H1 (cell line): Measurements from ENCODE around the gene MUC5B. TPM values are rescaled to one million over a fixed set of nuclear protein-coding genes. Genes with fewer than 3 reads are reported as not detected.

Experiments used
- CTCF ChIA-PET: fragments of 300-600 bp; sonication (Branson Sonifier 250); formaldehyde crosslinking; loops from one replicate; lab custom pipeline; 2021; ENCODE audit not compliant: partially characterized antibody; lab: Charles Lee
- POLR2A ChIA-PET: fragments of 300-600 bp; sonication (Branson Sonifier 250); formaldehyde crosslinking; loops from one replicate; lab custom pipeline; 2021; ENCODE audit warnings: inconsistent platforms; ENCODE audit not compliant: partially characterized antibody; lab: Charles Lee
- DNase-seq, 2 experiments: peaks; one replicate each; pipeline versions ENCODE4 v3.0.0 to v3.0.0-alpha.2; 2010 to 2022; ENCODE audit warnings: low spot score in 2 of 2, low read depth in 1 of 2, mixed read lengths in 1 of 2
- FAIRE-seq: peaks from 2 replicates; lab custom pipeline; 2011; peaks lifted over from hg19 to GRCh38; lab: Jason Lieb, UNC
- H2AFZ ChIP-seq: 2 replicates; pipeline ENCODE4 v1.8.1; 2012; ENCODE audit warnings: low read length, inconsistent platforms
- H2AK5ac ChIP-seq: 2 replicates; pipeline ENCODE4 v1.6.1; 2013; ENCODE audit warnings: low read depth, low read length
- H2BK120ac ChIP-seq: replicated peaks from 2 replicates; pipeline ENCODE3; 2013; ENCODE audit warnings: low read depth, low read length, inconsistent platforms
- H2BK12ac ChIP-seq: 2 replicates; pipeline ENCODE4 v1.6.1; 2013; ENCODE audit warnings: low read depth, low read length
- H2BK15ac ChIP-seq: 2 replicates; pipeline ENCODE4 v1.6.1; 2013; ENCODE audit warnings: low read length
- H2BK20ac ChIP-seq: 2 replicates; pipeline ENCODE4 v1.6.1; 2013; ENCODE audit warnings: low read length
- H2BK5ac ChIP-seq: 2 replicates; pipeline ENCODE4 v1.6.1; 2013; ENCODE audit warnings: low read depth, low read length
- H3K14ac ChIP-seq: 2 replicates; pipeline ENCODE4 v1.6.1; 2013; ENCODE audit warnings: inconsistent platforms; ENCODE audit not compliant: insufficient read length
- H3K18ac ChIP-seq: 2 replicates; pipeline ENCODE4 v1.6.1; 2013; ENCODE audit warnings: low read length; ENCODE audit errors: extremely low read depth
- H3K23ac ChIP-seq: 2 replicates; pipeline ENCODE4 v1.6.1; 2013; ENCODE audit warnings: inconsistent platforms; ENCODE audit not compliant: insufficient read length
- H3K23me2 ChIP-seq: 2 replicates; pipeline ENCODE4 v1.6.1; 2013; ENCODE audit warnings: low read depth, low read length
- H3K27ac ChIP-seq: 2 replicates; pipeline ENCODE4 v1.6.1; 2011; ENCODE audit warnings: low read depth, low read length, inconsistent platforms
- H3K27me3 ChIP-seq, 4 experiments: replicated peaks in 1 of 4; 1 replicate in 1 of 4; 2 replicates in 3 of 4; pipeline versions ENCODE4 v1.6.1 to v1.8.1; 2011 to 2013; ENCODE audit warnings: low read length in 3 of 4, mild to moderate bottlenecking in 3 of 4, inconsistent platforms in 2 of 4, mixed read lengths in 2 of 4, moderate library complexity in 1 of 4; ENCODE audit not compliant: control insufficient read depth in 3 of 4, insufficient read depth in 3 of 4; ENCODE audit errors: extremely low read depth in 1 of 4
- H3K36me3 ChIP-seq, 4 experiments: 2 replicates each; pipeline versions ENCODE4 v1.6.1 to v1.8.1; 2011 to 2013; ENCODE audit warnings: mild to moderate bottlenecking in 4 of 4, low read length in 3 of 4, moderate library complexity in 2 of 4, control low read depth in 1 of 4, inconsistent platforms in 1 of 4; ENCODE audit not compliant: insufficient read depth in 4 of 4, control insufficient read depth in 2 of 4
- H3K4ac ChIP-seq: replicated peaks from 2 replicates; pipeline ENCODE3; 2013; ENCODE audit warnings: low read length, low read depth, mixed read lengths, inconsistent platforms; ENCODE audit not compliant: insufficient read length
- H3K4me1 ChIP-seq, 4 experiments: replicated peaks in 1 of 4; 1 replicate in 1 of 4; 2 replicates in 3 of 4; pipeline versions ENCODE4 v1.6.1 to v1.8.1; 2011 to 2013; ENCODE audit warnings: low read length in 3 of 4, inconsistent platforms in 2 of 4, mixed read lengths in 1 of 4; ENCODE audit not compliant: insufficient read depth in 4 of 4, control insufficient read depth in 3 of 4
- H3K4me2 ChIP-seq, 2 experiments: 2 replicates each; pipeline versions ENCODE4 v1.6.1 to v1.8.1; 2011 to 2013; ENCODE audit warnings: low read depth in 2 of 2, low read length in 2 of 2, control low read depth in 1 of 2, inconsistent platforms in 1 of 2, mild to moderate bottlenecking in 1 of 2; ENCODE audit not compliant: insufficient read depth in 1 of 2
- H3K4me3 ChIP-seq, 4 experiments: fragments of 200-600, 300-600 bp in 1 of 4; sonication (generic), shearing (Covaris generic), sonication (Bioruptor Twin) in 1 of 4; 2 replicates each; pipeline versions ENCODE4 v1.5.1 to v1.8.1; 2011 to 2016; ENCODE audit warnings: low read length in 4 of 4, low read depth in 3 of 4, control low read depth in 2 of 4, inconsistent platforms in 2 of 4, mild to moderate bottlenecking in 2 of 4, mixed read lengths in 1 of 4, moderate library complexity in 1 of 4; ENCODE audit not compliant: insufficient read depth in 2 of 4; ENCODE audit errors: extremely low read depth in 1 of 4
- H3K56ac ChIP-seq: replicated peaks from 2 replicates; pipeline ENCODE3; 2013; ENCODE audit warnings: low read depth, mild to moderate bottlenecking, mixed read lengths, low read length, inconsistent platforms; ENCODE audit not compliant: insufficient read length
- H3K79me1 ChIP-seq: 2 replicates; pipeline ENCODE4 v1.6.1; 2013; ENCODE audit warnings: low read depth, low read length, control low read depth
- H3K79me2 ChIP-seq, 2 experiments: 2 replicates each; pipeline versions ENCODE4 v1.6.1 to v1.8.1; 2012 to 2013; ENCODE audit warnings: low read length in 2 of 2, mild to moderate bottlenecking in 2 of 2, inconsistent platforms in 1 of 2; ENCODE audit not compliant: insufficient read depth in 2 of 2, control insufficient read depth in 1 of 2
- H3K9ac ChIP-seq, 4 experiments: replicated peaks in 1 of 4; 1 replicate in 1 of 4; 2 replicates in 3 of 4; pipeline versions ENCODE4 v1.6.1 to v1.8.1; 2011 to 2013; ENCODE audit warnings: low read depth in 3 of 4, low read length in 3 of 4, control low read depth in 2 of 4, mild to moderate bottlenecking in 2 of 4, moderate library complexity in 2 of 4, inconsistent platforms in 1 of 4; ENCODE audit errors: extremely low read depth in 1 of 4
- H3K9me3 ChIP-seq, 2 experiments: 2 replicates each; pipeline versions ENCODE4 v1.6.1 to v1.8.1; 2012 to 2013; ENCODE audit warnings: mild to moderate bottlenecking in 2 of 2, moderate library complexity in 2 of 2, control low read depth in 1 of 2, inconsistent platforms in 1 of 2, low read depth in 1 of 2, low read length in 1 of 2, mixed read lengths in 1 of 2; ENCODE audit not compliant: insufficient read depth in 2 of 2
- H4K20me1 ChIP-seq, 2 experiments: replicated peaks in 1 of 2; 2 replicates each; pipeline versions ENCODE3 to v1.8.1; 2011 to 2013; ENCODE audit warnings: inconsistent platforms in 2 of 2, low read length in 2 of 2, mild to moderate bottlenecking in 1 of 2; ENCODE audit not compliant: insufficient read depth in 2 of 2, control insufficient read depth in 1 of 2
- H4K5ac ChIP-seq: 2 replicates; pipeline ENCODE4 v1.6.1; 2013; ENCODE audit warnings: low read length, low read depth, mixed read lengths, inconsistent platforms; ENCODE audit not compliant: insufficient read length
- H4K8ac ChIP-seq: 2 replicates; pipeline ENCODE4 v1.8.0; 2013; ENCODE audit warnings: mild to moderate bottlenecking, moderate library complexity, low read length, inconsistent platforms; ENCODE audit not compliant: insufficient read depth; ENCODE audit errors: extremely low read depth
- H4K91ac ChIP-seq: replicated peaks from 2 replicates; pipeline ENCODE3; 2013; ENCODE audit warnings: low read length, mixed read lengths, inconsistent platforms; ENCODE audit not compliant: insufficient read length
- BRCA1 ChIP-seq: IDR thresholded peaks from 2 replicates; pipeline ENCODE4 v1.6.1; 2012; ENCODE audit warnings: low read depth, low read length, improper control_type of control experiment
- CBX5 ChIP-seq: fragments of 300-800, 300-1000 bp; sonication (generic); IDR thresholded peaks from 2 replicates; pipeline ENCODE4 v1.7.1; 2016; ENCODE audit warnings: antibody characterized with exemption, low read length, low read depth
- CBX8 ChIP-seq: fragments of 300-800, 300-1000 bp; sonication (generic); IDR thresholded peaks from 2 replicates; pipeline ENCODE4 v1.7.1; 2016; ENCODE audit warnings: low read depth, low read length, borderline replicate concordance
- CEBPB ChIP-seq: IDR thresholded peaks from 2 replicates; pipeline ENCODE4 v1.6.1; 2012; ENCODE audit warnings: low read depth, low read length
- CHD1 ChIP-seq: IDR thresholded peaks from 2 replicates; pipeline ENCODE4 v1.6.1; 2012; ENCODE audit warnings: low read depth, low read length, improper control_type of control experiment
- CHD2 ChIP-seq: IDR thresholded peaks from 2 replicates; pipeline ENCODE4 v1.6.1; 2012; ENCODE audit warnings: low read length, improper control_type of control experiment
- GABPA ChIP-seq: IDR thresholded peaks from 2 replicates; pipeline ENCODE4 v1.6.1; 2011; ENCODE audit warnings: mild to moderate bottlenecking, low read length, moderate library complexity, borderline replicate concordance; ENCODE audit not compliant: insufficient read depth
- HDAC6 ChIP-seq: IDR thresholded peaks from one replicate; pipeline ENCODE4 v1.7.1; 2012; ENCODE audit warnings: low read depth, mild to moderate bottlenecking, inconsistent platforms, low read length, moderate library complexity
- KDM4A ChIP-seq: IDR thresholded peaks from one replicate; pipeline ENCODE4 v1.7.1; 2012; ENCODE audit warnings: low read depth, mild to moderate bottlenecking, moderate library complexity, low read length, inconsistent platforms; ENCODE audit not compliant: severe bottlenecking
- MAFK ChIP-seq: IDR thresholded peaks from 2 replicates; pipeline ENCODE4 v1.6.1; 2012; ENCODE audit warnings: low read depth, mild to moderate bottlenecking, improper control_type of control experiment, low read length
- PHF8 ChIP-seq: fragments of 200-600 bp; sonication (generic); conservative IDR thresholded peaks from 2 replicates; pipeline ENCODE4 v1.7.1; 2012; ENCODE audit warnings: low read depth, mild to moderate bottlenecking, inconsistent platforms, low read length, moderate library complexity
- SIRT6 ChIP-seq: IDR thresholded peaks from one replicate; pipeline ENCODE4 v1.7.1; 2012; ENCODE audit warnings: low read length, inconsistent platforms
- SRF ChIP-seq: IDR thresholded peaks from 2 replicates; pipeline ENCODE4 v1.6.1; 2011; ENCODE audit warnings: mild to moderate bottlenecking, low read depth, low read length, moderate library complexity
- TAF1 ChIP-seq: IDR thresholded peaks from 2 replicates; pipeline ENCODE4 v1.6.1; 2011; ENCODE audit warnings: mild to moderate bottlenecking, low read depth, low read length
- YY1 ChIP-seq: IDR thresholded peaks from 2 replicates; pipeline ENCODE4 v1.6.1; 2011; ENCODE audit warnings: low read depth, mild to moderate bottlenecking, low read length
- ZNF274 ChIP-seq: IDR thresholded peaks from 2 replicates; pipeline ENCODE4 v1.7.0; 2012; ENCODE audit warnings: low read length, borderline replicate concordance; ENCODE audit errors: extremely low read depth
- WGBS, 2 experiments: shearing (Covaris generic) in 1 of 2; methylation state at CpG; one replicate each; pipeline versions ENCODE4 v1.1.6 to v1.1.7; 2013 to 2015; ENCODE audit warnings: low lambda C conversion rate in 2 of 2, mixed read lengths in 2 of 2, inconsistent platforms in 1 of 2, low coverage in 1 of 2, missing lambda C conversion rate in 1 of 2; ENCODE audit not compliant: insufficient replicate concordance in 2 of 2, insufficient coverage in 1 of 2, insufficient read length in 1 of 2; ENCODE audit errors: extremely low coverage in 1 of 2, missing lambda C conversion rate in 1 of 2; 5-methylcytosine and 5-hydroxymethylcytosine counted together
- polyA plus RNA-seq, 7 experiments: library from polyadenylated mRNA; depleted of rRNA in 3 of 7; stranded (reverse) in 5 of 7; unstranded in 2 of 7; fragments of >200 nt in 5 of 7; fragments of 200-250 nt in 2 of 7; gene quantifications; 1 replicate in 5 of 7; 2 replicates in 1 of 7; 4 replicates in 1 of 7; pipeline versions ENCODE4 v1.2.1 to v1.2.3, GENCODE V29; 2011 to 2013; ENCODE audit warnings: missing spikeins in 2 of 7, mixed read lengths in 2 of 7
- total RNA-seq: library from RNA; stranded (reverse); fragmentation: NEBNext Ultra II Directional; extraction: Animal tissue kit (Norgen Biotek cat#: 25700); gene quantifications from 2 replicates; pipeline ENCODE4 v1.2.1, GENCODE V29; 2021

Gene MUC5B
- total and polyA plus RNA-seq, 2 of the 8 experiments (the other 6 are each of a cell fraction or from before 2014, with no cell fraction given), result 0.02 to 0.03 TPM

- no peak overlapping the region for H2BK12ac ChIP-seq
- H3K56ac ChIP-seq, result no peak overlapping the region
- H2BK5ac ChIP-seq, result no peak overlapping the region
- no peak overlapping the region for H3K4ac ChIP-seq
- FAIRE-seq (no peak), DNase-seq (no peak)
- no peak overlapping the region for H3K9ac ChIP-seq
- no peak overlapping the region for H2BK20ac ChIP-seq
- H3K79me1 ChIP-seq, result no peaks in the 10 kb centered on the region
- H3K23me2 ChIP-seq, result no peaks in the 10 kb centered on the region
- H2AK5ac ChIP-seq, result no peak overlapping the region
- no peak overlapping the region for H3K27ac ChIP-seq
- CTCF ChIA-PET, result interaction anchor here (0.6 to 1.4 kb wide), 7 partner anchors 23 to 233 kb away, joined by 3 to 4 read pairs (median 3); no protein-coding TSS in a partner anchor
- no peaks in the 10 kb centered on the region for H4K20me1 ChIP-seq
- H3K27me3 ChIP-seq, result no peaks in the 10 kb centered on the region
- H4K91ac ChIP-seq, result no peak overlapping the region
- H3K23ac ChIP-seq, result no peak overlapping the region
- no peak overlapping the region for H3K4me2 ChIP-seq
- WGBS, 2 experiments, result 95% methylated on average over 9 of the region's 10 CpGs; no CpG with 5 or more reads in 1 of the 2 experiments
- no peak overlapping the region for H2AFZ ChIP-seq
- POLR2A ChIA-PET, result interaction anchor here (0.7 kb wide), 1 partner anchor 81 kb away, joined by 3 read pairs; no protein-coding TSS in a partner anchor
- no peak overlapping the region for H3K4me3 ChIP-seq
- H2BK120ac ChIP-seq, result no peak overlapping the region
- no peak overlapping the region for H3K18ac ChIP-seq
- no peaks in the 10 kb centered on the region for H3K4me1 ChIP-seq
- H3K36me3 ChIP-seq, result peaks cover 0 to 4% (median 0%) of the 10 kb centered on the region in 4 experiments; a peak in 1 of 8 replicates
- H2BK15ac ChIP-seq, result no peak overlapping the region
- no peak overlapping the region for H3K14ac ChIP-seq
- no peak overlapping the region for H4K8ac ChIP-seq
- H4K5ac ChIP-seq, result no peak overlapping the region
- H3K9me3 ChIP-seq, result peaks cover 0 to 6% of the 10 kb centered on the region in 2 experiments; a peak in 2 of 4 replicates
- H3K79me2 ChIP-seq, result no peaks in the 10 kb centered on the region
- TF ChIP-seq HDAC6, result no peak
- no peak for TF ChIP-seq CHD2
- TF ChIP-seq CEBPB, result no peak
- no peak for TF ChIP-seq YY1
- TF ChIP-seq KDM4A, result no peak
- TF ChIP-seq SRF, result no peak
- no peak for TF ChIP-seq GABPA
- no peak for TF ChIP-seq ZNF274
- no peak for TF ChIP-seq TAF1
- no peak for TF ChIP-seq MAFK
- TF ChIP-seq CBX8, result no peak
- no peak for TF ChIP-seq SIRT6
- TF ChIP-seq BRCA1, result no peak
- TF ChIP-seq CBX5, result no peak
- no peak for TF ChIP-seq PHF8
- TF ChIP-seq CHD1, result no peak
These were observed 47.6 kb downstream of the MUC5B start for GRCh38 chr11:1270476-1270875.
